HL-60 (cell line): ENCODE measurements around the gene CCL25.

ENCODE experiments used
- DNase-seq, 2 experiments: peaks; one replicate each; pipeline ENCODE4 v3.0.0-alpha.2; 2010 to 2020; ENCODE audit warnings: low read depth in 1 of 2, low spot score in 1 of 2
- H3K27ac ChIP-seq: fragments of 250-450 bp; sonication (Bioruptor Pico); replicated peaks from 2 replicates; pipeline ENCODE4 v1.5.1; 2020; ENCODE audit warnings: mild to moderate bottlenecking, moderate library complexity
- H3K27me3 ChIP-seq: fragments of 250-450 bp; sonication (Bioruptor Pico); 2 replicates; pipeline ENCODE4 v1.5.1; 2021; ENCODE audit warnings: mild to moderate bottlenecking, moderate library complexity; ENCODE audit not compliant: insufficient read depth, poor library complexity, severe bottlenecking
- H3K4me3 ChIP-seq: replicated peaks from 2 replicates; pipeline ENCODE4 v1.5.1; 2011; ENCODE audit warnings: mild to moderate bottlenecking, control low read depth, low read length; ENCODE audit not compliant: insufficient read depth
- GABPA ChIP-seq: IDR thresholded peaks from 2 replicates; pipeline ENCODE4 v1.6.1; 2012; ENCODE audit warnings: low read depth
- POLR2AphosphoS5 ChIP-seq: IDR thresholded peaks from 2 replicates; pipeline ENCODE4 v1.6.1; 2012; ENCODE audit warnings: low read depth
- SPI1 ChIP-seq: IDR thresholded peaks from 2 replicates; pipeline ENCODE4 v1.6.1; 2012; ENCODE audit warnings: low read depth, mild to moderate bottlenecking, borderline replicate concordance
- TF ChIP-seq, protein P1 (sequence below): IDR thresholded peaks from 2 replicates; pipeline ENCODE4 v1.6.1; 2012; ENCODE audit warnings: low read depth; ENCODE audit not compliant: insufficient replicate concordance
- TF ChIP-seq, protein P2 (sequence below): IDR thresholded peaks from one replicate; pipeline ENCODE4 v1.5.1; 2011; ENCODE audit warnings: low read length, control low read depth, inconsistent platforms; ENCODE audit not compliant: insufficient read depth

Gene CCL25

GRCh38 chr19:8086849-8087248 lies 34.3 kb downstream of the CCL25 start:
- H3K27ac ChIP-seq, result no peak overlapping the region

DNA sequence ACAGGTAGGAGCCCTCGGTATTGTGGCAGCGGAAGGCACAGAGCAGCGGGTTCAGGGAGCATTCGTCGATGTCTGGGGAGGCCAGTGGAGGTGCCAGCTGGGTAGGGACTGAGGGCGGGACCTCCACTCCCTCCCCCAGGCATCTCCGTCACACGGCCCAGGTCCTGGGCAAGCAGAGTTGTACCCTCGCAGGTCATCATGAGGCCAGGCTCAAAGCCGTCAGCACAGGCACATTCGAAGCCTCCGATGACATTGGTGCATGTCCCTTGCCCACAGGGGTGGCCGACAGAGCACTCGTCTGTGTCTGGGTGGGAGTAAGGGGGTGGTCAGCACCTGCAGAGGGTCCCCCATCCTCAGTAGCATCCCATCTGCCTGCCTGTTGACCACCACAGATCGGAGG lies 35.3 kb downstream of the CCL25 start:
- DNase-seq, result no peak
- Histone ChIP-seq H3K4me3 (no peak overlapping the region), H3K27me3 (no peaks in the 10 kb centered on the region), H3K27ac (no peak overlapping the region)
- TF ChIP-seq, protein P1, sequence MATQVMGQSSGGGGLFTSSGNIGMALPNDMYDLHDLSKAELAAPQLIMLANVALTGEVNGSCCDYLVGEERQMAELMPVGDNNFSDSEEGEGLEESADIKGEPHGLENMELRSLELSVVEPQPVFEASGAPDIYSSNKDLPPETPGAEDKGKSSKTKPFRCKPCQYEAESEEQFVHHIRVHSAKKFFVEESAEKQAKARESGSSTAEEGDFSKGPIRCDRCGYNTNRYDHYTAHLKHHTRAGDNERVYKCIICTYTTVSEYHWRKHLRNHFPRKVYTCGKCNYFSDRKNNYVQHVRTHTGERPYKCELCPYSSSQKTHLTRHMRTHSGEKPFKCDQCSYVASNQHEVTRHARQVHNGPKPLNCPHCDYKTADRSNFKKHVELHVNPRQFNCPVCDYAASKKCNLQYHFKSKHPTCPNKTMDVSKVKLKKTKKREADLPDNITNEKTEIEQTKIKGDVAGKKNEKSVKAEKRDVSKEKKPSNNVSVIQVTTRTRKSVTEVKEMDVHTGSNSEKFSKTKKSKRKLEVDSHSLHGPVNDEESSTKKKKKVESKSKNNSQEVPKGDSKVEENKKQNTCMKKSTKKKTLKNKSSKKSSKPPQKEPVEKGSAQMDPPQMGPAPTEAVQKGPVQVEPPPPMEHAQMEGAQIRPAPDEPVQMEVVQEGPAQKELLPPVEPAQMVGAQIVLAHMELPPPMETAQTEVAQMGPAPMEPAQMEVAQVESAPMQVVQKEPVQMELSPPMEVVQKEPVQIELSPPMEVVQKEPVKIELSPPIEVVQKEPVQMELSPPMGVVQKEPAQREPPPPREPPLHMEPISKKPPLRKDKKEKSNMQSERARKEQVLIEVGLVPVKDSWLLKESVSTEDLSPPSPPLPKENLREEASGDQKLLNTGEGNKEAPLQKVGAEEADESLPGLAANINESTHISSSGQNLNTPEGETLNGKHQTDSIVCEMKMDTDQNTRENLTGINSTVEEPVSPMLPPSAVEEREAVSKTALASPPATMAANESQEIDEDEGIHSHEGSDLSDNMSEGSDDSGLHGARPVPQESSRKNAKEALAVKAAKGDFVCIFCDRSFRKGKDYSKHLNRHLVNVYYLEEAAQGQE, result no peak
- TF ChIP-seq POLR2AphosphoS5, result no peak
- no peak for TF ChIP-seq SPI1
- TF ChIP-seq, protein P2, sequence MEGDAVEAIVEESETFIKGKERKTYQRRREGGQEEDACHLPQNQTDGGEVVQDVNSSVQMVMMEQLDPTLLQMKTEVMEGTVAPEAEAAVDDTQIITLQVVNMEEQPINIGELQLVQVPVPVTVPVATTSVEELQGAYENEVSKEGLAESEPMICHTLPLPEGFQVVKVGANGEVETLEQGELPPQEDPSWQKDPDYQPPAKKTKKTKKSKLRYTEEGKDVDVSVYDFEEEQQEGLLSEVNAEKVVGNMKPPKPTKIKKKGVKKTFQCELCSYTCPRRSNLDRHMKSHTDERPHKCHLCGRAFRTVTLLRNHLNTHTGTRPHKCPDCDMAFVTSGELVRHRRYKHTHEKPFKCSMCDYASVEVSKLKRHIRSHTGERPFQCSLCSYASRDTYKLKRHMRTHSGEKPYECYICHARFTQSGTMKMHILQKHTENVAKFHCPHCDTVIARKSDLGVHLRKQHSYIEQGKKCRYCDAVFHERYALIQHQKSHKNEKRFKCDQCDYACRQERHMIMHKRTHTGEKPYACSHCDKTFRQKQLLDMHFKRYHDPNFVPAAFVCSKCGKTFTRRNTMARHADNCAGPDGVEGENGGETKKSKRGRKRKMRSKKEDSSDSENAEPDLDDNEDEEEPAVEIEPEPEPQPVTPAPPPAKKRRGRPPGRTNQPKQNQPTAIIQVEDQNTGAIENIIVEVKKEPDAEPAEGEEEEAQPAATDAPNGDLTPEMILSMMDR, result no peak
- TF ChIP-seq GABPA, result no peak

More at GRCh38 chr19:8086849-8087248, 34.3 kb downstream of the CCL25 start:
- Histone ChIP-seq H3K4me3 (no peak overlapping the region), H3K27me3 (no peaks in the 10 kb centered on the region)
- DNase-seq, result no peak
- no peak for TF ChIP-seq SPI1
- no peak for TF ChIP-seq POLR2AphosphoS5
- TF ChIP-seq GABPA, result no peak
- TF ChIP-seq, protein P1, result no peak
- TF ChIP-seq, protein P2, result no peak

GRCh38 chr19:8088752-8089663 lies 36.4 kb downstream of the CCL25 start:
- TF ChIP-seq POLR2AphosphoS5 (no peak), GABPA (no peak), SPI1 (no peak)
- TF ChIP-seq, protein P1, result no peak
- TF ChIP-seq, protein P2, result no peak
- H3K27me3 ChIP-seq, result no peaks in the 10 kb centered on the region
- H3K4me3 ChIP-seq, result no peak overlapping the region
- DNase-seq, result no peak
- H3K27ac ChIP-seq, result no peak overlapping the region
